HG03039 (cell line): ENCODE results near the gene CAMK2B.

Source experiments
- ATAC-seq: cut with Tn5 transposase; IDR thresholded peaks from one replicate; pipeline ENCODE4 v1.9.1; 2021; ENCODE audit warnings: mild to moderate bottlenecking, moderate library complexity; ENCODE audit not compliant: unreplicated experiment

Gene CAMK2B

GRCh38 chr7:44232901-44233715, 92.3 kb downstream of the CAMK2B start:
- ATAC-seq = no peak

- ATAC-seq = no peak
Measured at GRCh38 chr7:44232396-44232795, 93.0 kb downstream of the CAMK2B start.

GRCh38 chr7:44231088-44231487, 94.3 kb downstream of the CAMK2B start:
- ATAC-seq = no peak

GRCh38 chr7:44230286-44230685, 95.1 kb downstream of the CAMK2B start:
- no peak for ATAC-seq

GRCh38 chr7:44229546-44230105, 95.8 kb downstream of the CAMK2B start:
- ATAC-seq = no peak

- ATAC-seq = no peak
Measured at GRCh38 chr7:44228571-44229350, 96.6 kb downstream of the CAMK2B start.

- no peak for ATAC-seq
Measured at GRCh38 chr7:44227911-44228310, 97.5 kb downstream of the CAMK2B start.

- ATAC-seq = no peak
Measured at GRCh38 chr7:44226396-44226753, 99.0 kb downstream of the CAMK2B start.

- ATAC-seq = no peak
Measured at GRCh38 chr7:44225566-44226395, 99.6 kb downstream of the CAMK2B start.

GRCh38 chr7:44224974-44225565, 100.3 kb downstream of the CAMK2B start:
- no peak for ATAC-seq

GRCh38 chr7:44224080-44224973, 101.1 kb downstream of the CAMK2B start:
- ATAC-seq = no peak

- no peak for ATAC-seq
Measured at GRCh38 chr7:44223362-44224079, 101.9 kb downstream of the CAMK2B start.

- no peak for ATAC-seq
Measured at GRCh38 chr7:44222776-44223261, 102.6 kb downstream of the CAMK2B start.

GRCh38 chr7:44222074-44222473, 103.3 kb downstream of the CAMK2B start:
- ATAC-seq = no peak

- no peak for ATAC-seq
Measured at GRCh38 chr7:44221231-44221791, 104.1 kb downstream of the CAMK2B start.

GRCh38 chr7:44220358-44221112, 104.9 kb downstream of the CAMK2B start:
- no peak for ATAC-seq

GRCh38 chr7:44220046-44220357, 105.4 kb downstream of the CAMK2B start:
- no peak for ATAC-seq
